Measurements from ENCODE around the gene IRX5.

Gene IRX5

DNA sequence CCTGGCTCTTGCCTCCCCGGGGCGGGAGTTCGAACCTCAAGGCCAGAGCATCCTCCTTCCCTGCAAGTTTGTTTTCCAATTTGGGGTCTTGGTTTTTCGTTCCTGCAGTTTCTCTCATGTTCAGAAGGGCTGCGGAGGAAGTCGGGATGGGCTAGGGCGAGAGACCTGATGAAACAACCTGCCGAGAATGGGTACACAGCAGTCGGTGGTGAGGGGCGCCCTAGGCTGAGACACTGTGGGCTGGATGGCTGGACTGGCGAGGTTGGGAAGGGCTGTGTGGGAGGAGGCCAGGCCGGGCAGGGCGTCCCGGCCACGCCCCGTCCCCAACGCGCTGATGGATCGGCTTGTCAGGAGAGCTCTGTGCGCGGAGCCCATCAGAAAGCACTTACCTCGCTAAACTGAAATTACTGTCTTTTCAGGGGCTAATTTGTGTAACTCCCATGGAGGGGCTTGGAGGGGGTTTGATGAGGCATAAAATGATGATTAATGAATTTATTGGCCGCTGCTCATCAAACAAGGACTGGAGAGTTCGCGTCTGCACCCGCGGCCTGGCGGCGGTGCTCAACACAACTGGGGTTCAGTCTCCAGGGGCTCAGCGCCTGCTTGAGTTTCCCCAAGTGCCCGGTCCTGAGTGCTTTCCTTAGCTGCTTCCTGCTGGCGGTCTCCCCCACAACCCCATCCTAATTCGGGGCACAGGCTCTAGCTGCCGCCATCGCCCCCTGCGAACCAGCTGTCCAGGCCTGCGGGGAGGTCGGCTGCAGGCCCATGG lies 9.0 kb downstream of the IRX5 start:
- Histone ChIP-seq H2AK5ac (ENCODE audit: low read length) (no peak overlapping the region), H3K4ac (ENCODE audit: low read depth, low read length) (no peak overlapping the region), H2BK120ac (ENCODE audit: insufficient read depth, low read length, poor library complexity) (no peak overlapping the region), H3K27ac (ENCODE audit: low read depth, low read length) (no peak overlapping the region), H4K12ac (ENCODE audit: low read depth, low read length) (no peak overlapping the region), H3K79me2 (ENCODE audit: control insufficient read depth, insufficient read depth, low read length, poor library complexity) (no peaks in the 10 kb centered on the region), H3K4me3 (ENCODE audit: low read depth, low read length) (peak overlapping the region; percentile 50), H2AFZ (ENCODE audit: insufficient read depth, low read length, poor library complexity) (no peak overlapping the region), H3K27me3 (ENCODE audit: insufficient read depth, low read length) (peaks cover 68% of the 10 kb centered on the region), H3K14ac (ENCODE audit: low read length) (no peak overlapping the region), H3K36me3 (ENCODE audit: control insufficient read depth in 1 of 2, insufficient read depth in 2 of 2, low read length in 2 of 2) (no peaks in the 10 kb centered on the region), H3K4me1 (ENCODE audit: control insufficient read depth in 1 of 2, insufficient read depth in 2 of 2, low read length in 2 of 2) (peaks cover 8 to 10% of the 10 kb centered on the region in 2 experiments), H4K8ac (ENCODE audit: low read depth, low read length) (no peak overlapping the region), H3K79me1 (ENCODE audit: low read length) (no peaks in the 10 kb centered on the region), H2BK5ac (ENCODE audit: low read depth, low read length, poor library complexity) (no peak overlapping the region), H3K9me3 (ENCODE audit: insufficient read depth, low read depth, low read length) (peaks cover 4% of the 10 kb centered on the region), H3K23ac (ENCODE audit: low read length) (no peak overlapping the region), H2BK12ac (ENCODE audit: low read length) (no peak overlapping the region), H3K9ac (ENCODE audit: low read length) (no peak overlapping the region), H4K91ac (ENCODE audit: low read depth, low read length) (no peak overlapping the region), H3K4me2 (ENCODE audit: low read length) (no peak overlapping the region), H3K18ac (ENCODE audit: low read length) (no peak overlapping the region)
- no CpG with 5 or more reads among the region's 38 CpGs for WGBS (ENCODE audit: extremely low coverage, insufficient coverage, insufficient read length)
- no peak for DNase-seq

GRCh38 chr16:54940279-54940604 lies 9.6 kb downstream of the IRX5 start:
- Histone ChIP-seq H3K4me1 (ENCODE audit: control insufficient read depth in 1 of 2, insufficient read depth in 2 of 2, low read length in 2 of 2) (peaks cover 8 to 10% of the 10 kb centered on the region in 2 experiments), H3K4me2 (ENCODE audit: low read length) (no peak overlapping the region), H3K27me3 (ENCODE audit: insufficient read depth, low read length) (peaks cover 65% of the 10 kb centered on the region), H2BK5ac (ENCODE audit: low read depth, low read length, poor library complexity) (no peak overlapping the region), H3K4me3 (ENCODE audit: low read depth, low read length) (no peak overlapping the region), H3K14ac (ENCODE audit: low read length) (no peak overlapping the region), H4K8ac (ENCODE audit: low read depth, low read length) (no peak overlapping the region), H3K36me3 (ENCODE audit: control insufficient read depth in 1 of 2, insufficient read depth in 2 of 2, low read length in 2 of 2) (no peaks in the 10 kb centered on the region), H4K12ac (ENCODE audit: low read depth, low read length) (no peak overlapping the region), H3K18ac (ENCODE audit: low read length) (no peak overlapping the region), H4K91ac (ENCODE audit: low read depth, low read length) (no peak overlapping the region), H3K9me3 (ENCODE audit: insufficient read depth, low read depth, low read length) (peaks cover 4% of the 10 kb centered on the region), H3K27ac (ENCODE audit: low read depth, low read length) (no peak overlapping the region), H2AFZ (ENCODE audit: insufficient read depth, low read length, poor library complexity) (no peak overlapping the region), H3K79me1 (ENCODE audit: low read length) (no peaks in the 10 kb centered on the region), H3K23ac (ENCODE audit: low read length) (no peak overlapping the region), H3K9ac (ENCODE audit: low read length) (no peak overlapping the region), H2BK120ac (ENCODE audit: insufficient read depth, low read length, poor library complexity) (no peak overlapping the region), H3K4ac (ENCODE audit: low read depth, low read length) (no peak overlapping the region), H2AK5ac (ENCODE audit: low read length) (no peak overlapping the region), H2BK12ac (ENCODE audit: low read length) (no peak overlapping the region), H3K79me2 (ENCODE audit: control insufficient read depth, insufficient read depth, low read length, poor library complexity) (no peaks in the 10 kb centered on the region)
- DNase-seq: no peak
- no CpG with 5 or more reads among the region's 4 CpGs for whole genome bisulfite sequencing (ENCODE audit: extremely low coverage, insufficient coverage, insufficient read length)

DNA sequence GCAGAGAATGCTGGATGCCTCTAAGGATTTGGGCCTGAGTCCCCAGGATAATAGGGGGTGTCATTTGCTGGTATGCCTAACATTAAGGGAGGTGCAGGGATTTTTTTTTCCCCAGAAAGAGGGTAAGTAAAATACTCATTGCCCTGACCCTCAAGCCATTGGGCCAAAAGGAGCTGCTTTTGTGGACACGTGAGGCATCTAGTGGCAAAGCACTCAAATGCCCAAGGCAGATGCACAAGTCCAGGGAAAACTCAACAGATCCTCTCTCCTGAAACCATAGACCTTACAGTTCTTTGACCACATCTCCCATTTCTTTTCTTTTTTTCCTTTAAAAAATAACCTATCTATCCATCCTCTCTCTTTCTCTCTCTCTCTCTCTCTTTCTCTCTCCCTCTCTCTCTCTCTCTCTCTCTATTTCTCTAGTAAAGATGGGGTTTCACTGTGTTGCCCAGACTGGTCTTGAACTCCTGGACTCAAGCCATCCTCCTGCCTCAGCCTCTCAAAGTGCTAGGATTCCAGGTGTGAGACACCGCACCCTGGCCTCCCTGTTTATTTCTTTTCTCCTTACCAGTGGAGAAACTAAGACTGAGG lies 11.8 kb downstream of the IRX5 start:
- Histone ChIP-seq H3K9ac (ENCODE audit: low read length) (no peak overlapping the region), H4K8ac (ENCODE audit: low read depth, low read length) (no peak overlapping the region), H3K4me3 (ENCODE audit: low read depth, low read length) (no peak overlapping the region), H2AK5ac (ENCODE audit: low read length) (no peak overlapping the region), H3K18ac (ENCODE audit: low read length) (no peak overlapping the region), H3K27me3 (ENCODE audit: insufficient read depth, low read length) (peaks cover 43% of the 10 kb centered on the region), H4K12ac (ENCODE audit: low read depth, low read length) (no peak overlapping the region), H3K4me2 (ENCODE audit: low read length) (no peak overlapping the region), H3K14ac (ENCODE audit: low read length) (no peak overlapping the region), H3K9me3 (ENCODE audit: insufficient read depth, low read depth, low read length) (peaks cover 4% of the 10 kb centered on the region), H3K79me1 (ENCODE audit: low read length) (no peaks in the 10 kb centered on the region), H3K4ac (ENCODE audit: low read depth, low read length) (no peak overlapping the region), H2BK120ac (ENCODE audit: insufficient read depth, low read length, poor library complexity) (no peak overlapping the region), H3K36me3 (ENCODE audit: control insufficient read depth in 1 of 2, insufficient read depth in 2 of 2, low read length in 2 of 2) (no peaks in the 10 kb centered on the region), H4K91ac (ENCODE audit: low read depth, low read length) (no peak overlapping the region), H3K23ac (ENCODE audit: low read length) (no peak overlapping the region), H3K79me2 (ENCODE audit: control insufficient read depth, insufficient read depth, low read length, poor library complexity) (no peaks in the 10 kb centered on the region), H2BK12ac (ENCODE audit: low read length) (no peak overlapping the region), H2BK5ac (ENCODE audit: low read depth, low read length, poor library complexity) (no peak overlapping the region), H2AFZ (ENCODE audit: insufficient read depth, low read length, poor library complexity) (no peak overlapping the region), H3K27ac (ENCODE audit: low read depth, low read length) (no peak overlapping the region), H3K4me1 (ENCODE audit: control insufficient read depth in 1 of 2, insufficient read depth in 2 of 2, low read length in 2 of 2) (peaks cover 2 to 3% of the 10 kb centered on the region in 2 experiments)
- no CpG with 5 or more reads among the region's 2 CpGs for WGBS (ENCODE audit: extremely low coverage, insufficient coverage, insufficient read length)
- no peak for DNase-seq

DNA sequence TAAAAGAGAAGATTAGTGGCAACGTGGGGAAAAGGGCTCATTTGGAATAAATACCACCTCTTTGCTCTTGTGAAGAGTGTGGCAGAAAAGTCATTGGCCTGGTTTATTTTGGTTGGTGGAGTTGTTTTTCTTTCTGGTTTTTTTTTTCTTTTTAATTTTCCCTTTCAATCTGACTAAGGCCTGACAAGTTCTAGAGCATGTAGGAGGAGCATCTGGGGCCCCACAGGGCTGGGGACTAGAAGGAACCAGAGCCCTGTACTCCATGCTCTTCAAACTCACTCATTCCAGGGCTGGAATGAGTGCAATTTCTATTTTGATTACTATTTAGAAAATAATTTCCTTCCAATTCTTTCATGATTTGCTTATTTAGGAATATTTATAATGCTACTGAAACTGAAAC lies 13.3 kb downstream of the IRX5 start:
- Histone ChIP-seq H2AFZ (ENCODE audit: insufficient read depth, low read length, poor library complexity) (no peak overlapping the region), H4K12ac (ENCODE audit: low read depth, low read length) (no peak overlapping the region), H3K9ac (ENCODE audit: low read length) (no peak overlapping the region), H3K36me3 (ENCODE audit: control insufficient read depth in 1 of 2, insufficient read depth in 2 of 2, low read length in 2 of 2) (no peaks in the 10 kb centered on the region), H3K27ac (ENCODE audit: low read depth, low read length) (no peak overlapping the region), H4K91ac (ENCODE audit: low read depth, low read length) (no peak overlapping the region), H3K4ac (ENCODE audit: low read depth, low read length) (no peak overlapping the region), H4K8ac (ENCODE audit: low read depth, low read length) (no peak overlapping the region), H2AK5ac (ENCODE audit: low read length) (no peak overlapping the region), H2BK12ac (ENCODE audit: low read length) (no peak overlapping the region), H3K14ac (ENCODE audit: low read length) (no peak overlapping the region), H3K79me2 (ENCODE audit: control insufficient read depth, insufficient read depth, low read length, poor library complexity) (no peaks in the 10 kb centered on the region), H3K18ac (ENCODE audit: low read length) (no peak overlapping the region), H3K4me3 (ENCODE audit: low read depth, low read length) (no peak overlapping the region), H3K79me1 (ENCODE audit: low read length) (no peaks in the 10 kb centered on the region), H3K9me3 (ENCODE audit: insufficient read depth, low read depth, low read length) (peaks cover 4% of the 10 kb centered on the region), H3K4me1 (ENCODE audit: control insufficient read depth in 1 of 2, insufficient read depth in 2 of 2, low read length in 2 of 2) (no peaks in the 10 kb centered on the region), H3K4me2 (ENCODE audit: low read length) (no peak overlapping the region), H3K23ac (ENCODE audit: low read length) (no peak overlapping the region), H2BK5ac (ENCODE audit: low read depth, low read length, poor library complexity) (no peak overlapping the region), H3K27me3 (ENCODE audit: insufficient read depth, low read length) (peaks cover 28% of the 10 kb centered on the region), H2BK120ac (ENCODE audit: insufficient read depth, low read length, poor library complexity) (no peak overlapping the region)
- WGBS (ENCODE audit: extremely low coverage, insufficient coverage, insufficient read length): no CpG with 5 or more reads among the region's 1 CpG
- no peak for DNase-seq

Measured in trophoblast cell (in vitro differentiated cells and primary cell).